Measurements from ENCODE around the gene SNRNP48.

The SNRNP48 gene

DNA sequence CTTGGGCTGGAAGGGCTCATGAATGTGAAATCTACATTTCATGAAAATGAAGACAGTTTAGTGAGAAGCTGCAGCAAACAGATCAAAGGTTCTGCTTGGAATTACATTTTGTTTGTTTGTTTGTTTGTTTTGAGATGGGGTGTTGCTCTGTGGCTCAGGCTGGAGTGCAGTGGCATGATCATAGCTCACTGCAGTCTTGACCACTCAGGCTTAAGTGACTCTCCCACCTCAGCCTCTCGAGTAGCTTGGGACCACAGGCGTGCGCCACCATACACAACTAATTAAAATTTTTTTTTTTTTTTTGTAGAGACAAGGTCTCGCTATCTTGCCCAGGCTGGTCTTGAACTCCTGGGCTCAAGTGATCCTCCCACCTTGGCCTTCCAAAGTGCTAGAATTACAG, 42.7 kb upstream of the SNRNP48 start:
- in situ Hi-C loops (cut with MboI; ENCODE audit: low sequenced_read_pairs, unreplicated experiment), result no loop called here
- TF ChIP-seq, protein P1, sequence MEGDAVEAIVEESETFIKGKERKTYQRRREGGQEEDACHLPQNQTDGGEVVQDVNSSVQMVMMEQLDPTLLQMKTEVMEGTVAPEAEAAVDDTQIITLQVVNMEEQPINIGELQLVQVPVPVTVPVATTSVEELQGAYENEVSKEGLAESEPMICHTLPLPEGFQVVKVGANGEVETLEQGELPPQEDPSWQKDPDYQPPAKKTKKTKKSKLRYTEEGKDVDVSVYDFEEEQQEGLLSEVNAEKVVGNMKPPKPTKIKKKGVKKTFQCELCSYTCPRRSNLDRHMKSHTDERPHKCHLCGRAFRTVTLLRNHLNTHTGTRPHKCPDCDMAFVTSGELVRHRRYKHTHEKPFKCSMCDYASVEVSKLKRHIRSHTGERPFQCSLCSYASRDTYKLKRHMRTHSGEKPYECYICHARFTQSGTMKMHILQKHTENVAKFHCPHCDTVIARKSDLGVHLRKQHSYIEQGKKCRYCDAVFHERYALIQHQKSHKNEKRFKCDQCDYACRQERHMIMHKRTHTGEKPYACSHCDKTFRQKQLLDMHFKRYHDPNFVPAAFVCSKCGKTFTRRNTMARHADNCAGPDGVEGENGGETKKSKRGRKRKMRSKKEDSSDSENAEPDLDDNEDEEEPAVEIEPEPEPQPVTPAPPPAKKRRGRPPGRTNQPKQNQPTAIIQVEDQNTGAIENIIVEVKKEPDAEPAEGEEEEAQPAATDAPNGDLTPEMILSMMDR (IDR thresholded peaks at IDR 0.05; ENCODE audit: borderline replicate concordance, control extremely low read depth, extremely low read depth, insufficient read depth, missing control alignments), result no peak
- no peak for DNase-seq (ENCODE audit: low spot score)

DNA sequence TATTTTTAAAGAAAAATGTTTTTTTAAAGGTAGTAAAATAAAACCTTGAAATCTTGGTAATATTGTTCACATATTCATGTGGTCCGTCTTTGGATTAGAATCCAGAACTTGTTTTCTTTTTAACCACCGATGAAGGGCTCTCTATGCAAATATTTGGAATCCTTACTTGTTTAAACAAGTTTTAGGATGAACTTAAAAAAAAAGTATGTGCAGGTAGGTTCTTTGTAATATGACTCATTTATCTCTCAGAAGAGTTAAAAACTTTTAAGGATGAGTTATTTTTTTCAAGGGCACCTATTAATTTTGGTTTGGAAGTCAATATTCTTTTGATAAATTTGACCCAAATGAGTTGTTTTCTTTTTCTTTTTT, 39.6 kb upstream of the SNRNP48 start:
- TF ChIP-seq, protein P1 (IDR thresholded peaks at IDR 0.05; ENCODE audit: borderline replicate concordance, control extremely low read depth, extremely low read depth, insufficient read depth, missing control alignments), result no peak

DNA sequence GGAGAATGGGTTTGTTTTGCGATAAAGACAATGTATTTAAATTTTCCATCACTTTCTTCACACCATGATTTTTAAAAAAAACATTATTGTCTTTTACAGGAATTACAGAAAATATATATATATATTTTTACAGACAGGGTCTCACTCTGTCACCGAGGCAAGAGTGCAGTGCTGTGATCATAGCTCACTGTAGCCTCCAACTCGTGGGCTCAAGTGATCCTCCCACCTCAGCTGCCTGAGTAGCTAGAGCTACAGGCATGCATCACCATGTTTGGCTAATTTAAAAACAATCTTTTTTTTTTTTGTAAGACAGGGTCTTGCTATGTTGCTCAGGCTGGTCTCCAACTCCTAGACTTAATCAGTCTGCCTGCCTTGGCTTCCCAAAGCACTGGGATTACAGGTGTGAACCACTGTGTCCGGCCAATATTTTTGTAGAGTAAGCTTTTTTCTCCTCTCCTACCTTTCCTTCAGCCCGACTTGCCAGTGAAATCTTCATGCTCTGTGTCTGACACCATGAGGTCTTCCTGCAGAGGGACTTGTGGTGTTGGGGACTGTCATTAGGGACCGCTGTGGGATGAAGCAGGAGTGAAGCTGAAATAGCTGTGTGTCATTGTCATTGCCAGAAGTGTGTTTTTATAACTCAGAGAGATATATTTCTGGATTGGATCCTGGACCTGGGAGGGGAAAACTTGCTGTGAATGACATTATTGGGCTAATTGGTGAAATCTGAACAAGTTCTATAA, 35.3 kb upstream of the SNRNP48 start:
- TF ChIP-seq, protein P1 (IDR thresholded peaks at IDR 0.05; ENCODE audit: borderline replicate concordance, control extremely low read depth, extremely low read depth, insufficient read depth, missing control alignments), result no peak
- in situ Hi-C loops (cut with MboI; ENCODE audit: low sequenced_read_pairs, unreplicated experiment), result no loop called here
- DNase-seq (ENCODE audit: low spot score), result no peak

More for the DNA sequence above, 39.6 kb upstream of the SNRNP48 start:
- in situ Hi-C loops (cut with MboI; ENCODE audit: low sequenced_read_pairs, unreplicated experiment), result no loop called here
- no peak for DNase-seq (ENCODE audit: low spot score)

DNA sequence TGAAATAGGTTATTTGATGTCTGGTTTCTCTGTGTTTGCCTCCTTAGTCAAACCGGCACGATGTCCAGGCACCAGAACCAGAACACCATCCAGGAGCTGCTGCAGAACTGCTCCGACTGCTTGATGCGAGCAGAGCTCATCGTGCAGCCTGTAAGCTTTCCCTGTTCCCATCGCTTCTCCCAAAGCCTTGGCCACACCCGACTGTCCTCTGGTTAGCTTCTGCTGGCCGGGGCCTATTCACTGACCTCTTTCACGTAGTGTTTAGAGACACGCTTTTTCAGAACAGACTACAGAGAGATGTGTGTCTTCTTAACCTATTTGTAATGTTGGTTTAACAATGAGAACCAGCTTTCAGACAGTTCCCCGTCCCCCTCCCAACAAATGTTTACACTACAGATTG, 34.3 kb upstream of the SNRNP48 start:
- TF ChIP-seq, protein P1 (IDR thresholded peaks at IDR 0.05; ENCODE audit: borderline replicate concordance, control extremely low read depth, extremely low read depth, insufficient read depth, missing control alignments), result no peak
- in situ Hi-C loops (cut with MboI; ENCODE audit: low sequenced_read_pairs, unreplicated experiment), result no loop called here
- no peak for DNase-seq (ENCODE audit: low spot score)

DNA sequence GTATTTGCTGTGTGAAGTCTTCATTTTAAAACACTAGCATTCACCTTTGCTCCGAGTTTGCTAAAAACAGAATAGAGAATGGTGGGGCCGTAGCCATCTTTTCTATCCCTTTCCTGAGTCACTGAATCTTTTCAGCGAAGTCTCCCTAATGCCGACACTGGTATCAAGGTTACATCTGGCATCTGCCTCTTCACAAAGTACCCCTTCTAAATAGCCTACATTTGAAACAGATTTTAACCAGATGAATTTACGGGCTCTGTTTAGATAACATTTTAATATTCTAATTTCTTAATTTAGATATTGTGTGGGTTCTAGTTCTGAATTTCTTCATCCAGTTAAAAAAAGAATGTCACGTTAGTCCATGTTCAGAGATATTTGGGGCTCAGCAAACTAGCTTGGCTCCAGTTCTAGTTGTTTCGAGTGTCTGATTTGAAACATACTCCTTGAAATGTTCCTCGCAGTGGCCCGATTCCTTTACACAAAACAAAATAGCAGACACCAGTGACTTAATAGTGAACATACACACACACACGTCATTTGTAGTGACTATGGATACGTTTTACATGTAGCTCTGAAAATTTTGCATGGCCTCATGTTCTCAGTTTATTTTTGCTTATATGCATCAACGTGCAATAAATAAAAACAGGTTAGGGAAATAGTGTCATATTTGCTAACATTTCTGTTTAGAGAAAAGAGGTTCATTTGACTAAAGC, 33.4 kb upstream of the SNRNP48 start:
- TF ChIP-seq, protein P1 (IDR thresholded peaks at IDR 0.05; ENCODE audit: borderline replicate concordance, control extremely low read depth, extremely low read depth, insufficient read depth, missing control alignments), result no peak
- no peak for DNase-seq (ENCODE audit: low spot score)
- in situ Hi-C loops (cut with MboI; ENCODE audit: low sequenced_read_pairs, unreplicated experiment), result no loop called here

DNA sequence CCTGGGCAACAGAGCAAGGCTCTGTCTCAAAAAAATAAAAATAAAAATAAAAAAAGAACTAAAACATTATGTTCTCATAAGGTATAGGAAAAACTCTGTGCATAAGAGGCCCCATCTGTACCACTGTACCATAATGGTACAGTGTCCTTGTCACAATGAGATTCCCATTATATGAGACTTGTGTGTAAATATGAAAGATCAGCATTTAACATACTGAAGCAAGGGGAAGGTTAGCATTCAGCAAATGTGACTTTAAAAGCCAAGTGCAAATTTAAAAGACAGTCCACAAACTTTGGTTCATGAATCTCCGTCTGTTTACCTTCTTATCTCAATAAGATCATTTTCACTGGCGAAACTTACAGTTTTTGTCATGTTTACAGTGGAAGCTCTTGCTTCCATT, 32.3 kb upstream of the SNRNP48 start:
- no peak for DNase-seq (ENCODE audit: low spot score)
- TF ChIP-seq, protein P1 (IDR thresholded peaks at IDR 0.05; ENCODE audit: borderline replicate concordance, control extremely low read depth, extremely low read depth, insufficient read depth, missing control alignments), result no peak
- in situ Hi-C loops (cut with MboI; ENCODE audit: low sequenced_read_pairs, unreplicated experiment), result no loop called here
